A673 (cell line): Measurements from ENCODE around the gene MSRB3. TPM values are rescaled to one million over a fixed set of nuclear protein-coding genes. Genes with fewer than 3 reads are reported as not detected.

Experiments
- BruUV-seq: library from RNA; stranded (reverse); fragments of 400-500 nt; replicated peaks from 2 replicates; lab custom pipeline; 2021; lab: Mats Ljungman, UMichigan
- CTCF ChIA-PET: fragments of 300-600 bp; sonication (Branson Sonifier 250); formaldehyde crosslinking; loops from one replicate; lab custom pipeline; 2022; ENCODE audit warnings: antibody characterized with exemption; lab: Charles Lee
- POLR2A ChIA-PET: fragments of 300-600 bp; sonication (Branson Sonifier 250); formaldehyde crosslinking; loops from one replicate; lab custom pipeline; 2022; ENCODE audit warnings: antibody characterized with exemption; ENCODE audit not compliant: low non-redundant PET; lab: Charles Lee
- DNase-seq: peaks from one replicate; pipeline ENCODE4 v3.0.0-alpha.2; 2015; ENCODE audit warnings: low spot score
- H3K27ac ChIP-seq: fragments of 200-600 bp; sonication (generic); 2 replicates; pipeline ENCODE4 v1.5.1; 2016; ENCODE audit warnings: mixed run types, low read depth, mild to moderate bottlenecking, mixed read lengths, antibody characterized with exemption, low read length; ENCODE audit not compliant: poor library complexity, severe bottlenecking
- H3K27me3 ChIP-seq: fragments of 200-600 bp; sonication (generic); replicated peaks from 2 replicates; pipeline ENCODE4 v1.6.1; 2017; ENCODE audit warnings: mixed run types, low read depth, mild to moderate bottlenecking, mixed read lengths, antibody characterized with exemption, low read length; ENCODE audit not compliant: insufficient read depth, poor library complexity
- H3K36me3 ChIP-seq: fragments of 200-600 bp; sonication (generic); 2 replicates; pipeline ENCODE4 v1.6.1; 2016; ENCODE audit warnings: mixed run types, mild to moderate bottlenecking, mixed read lengths, antibody characterized with exemption, low read length; ENCODE audit not compliant: insufficient read depth, poor library complexity, severe bottlenecking
- H3K4me1 ChIP-seq: fragments of 200-600 bp; sonication (generic); 2 replicates; pipeline ENCODE4 v1.6.1; 2017; ENCODE audit warnings: mixed run types, mild to moderate bottlenecking, mixed read lengths, antibody characterized with exemption, low read length; ENCODE audit not compliant: insufficient read depth, poor library complexity, severe bottlenecking
- H3K4me3 ChIP-seq: fragments of 200-600 bp; sonication (generic); 2 replicates; pipeline ENCODE4 v1.5.1; 2016; ENCODE audit warnings: low read depth, mixed run types, mild to moderate bottlenecking, mixed read lengths, low read length; ENCODE audit not compliant: poor library complexity, severe bottlenecking
- H3K9me3 ChIP-seq: fragments of 200-600 bp; sonication (generic); 2 replicates; pipeline ENCODE4 v1.6.1; 2016; ENCODE audit warnings: mixed run types, low read depth, mild to moderate bottlenecking, mixed read lengths, antibody characterized with exemption, low read length; ENCODE audit not compliant: poor library complexity, severe bottlenecking
- CTCF ChIP-seq: fragments of 300-800, 200-600 bp; sonication (generic); conservative IDR thresholded peaks from 2 replicates; pipeline ENCODE4 v1.5.1; 2017; ENCODE audit warnings: low read depth, mild to moderate bottlenecking, antibody characterized with exemption, low read length, moderate library complexity, mixed read lengths
- EZH2 ChIP-seq: fragments of 200-600 bp; sonication (generic); IDR thresholded peaks from 2 replicates; pipeline ENCODE4 v1.6.1; 2017; ENCODE audit warnings: borderline replicate concordance, low read depth, mild to moderate bottlenecking, mixed read lengths, antibody characterized with exemption, low read length; ENCODE audit not compliant: poor library complexity, severe bottlenecking
- intact Hi-C: fragments of 100-400 bp; cut with micrococcal nuclease; formaldehyde crosslinking; loops from one replicate; pipeline ENCODE4 v1.10.0; 2022; ENCODE audit not compliant: unreplicated experiment
- total RNA-seq: library from RNA; stranded (reverse); gene quantifications from 2 replicates; pipeline ENCODE4 v1.2.3, GENCODE V29; 2021

MSRB3 gene
- total RNA-seq, 1 experiment from 2014 or later = 2.1 TPM

GRCh38 chr12:65252515-65252914, 26.0 kb upstream of the MSRB3 start:
- H3K27ac ChIP-seq = no peak overlapping the region

GRCh38 chr12:65257986-65258385, 20.5 kb upstream of the MSRB3 start:
- DNase-seq = no peak
- CTCF ChIA-PET = no interaction called here
- H3K4me3 ChIP-seq = no peak overlapping the region
- H3K27ac ChIP-seq = no peak overlapping the region
- POLR2A ChIA-PET = no interaction called here
- no peaks in the 10 kb centered on the region for H3K4me1 ChIP-seq
- intact Hi-C loops = no loop called here
- BruUV-seq = no TSS peak
- H3K36me3 ChIP-seq = no peaks in the 10 kb centered on the region
- H3K27me3 ChIP-seq = no peaks in the 10 kb centered on the region
- H3K9me3 ChIP-seq = no peaks in the 10 kb centered on the region
- TF ChIP-seq EZH2 = no peak
- TF ChIP-seq CTCF = no peak

More at GRCh38 chr12:65252515-65252914, 26.0 kb upstream of the MSRB3 start:
- BruUV-seq = no TSS peak
- intact Hi-C loops = no loop called here
- POLR2A ChIA-PET = no interaction called here
- no peaks in the 10 kb centered on the region for H3K27me3 ChIP-seq
- H3K4me3 ChIP-seq = no peak overlapping the region
- H3K4me1 ChIP-seq = no peaks in the 10 kb centered on the region
- H3K36me3 ChIP-seq = no peaks in the 10 kb centered on the region
- TF ChIP-seq EZH2 (no peak), CTCF (no peak)
- no peak for DNase-seq
- no peaks in the 10 kb centered on the region for H3K9me3 ChIP-seq
- CTCF ChIA-PET = no interaction called here

GRCh38 chr12:65259501-65259900, 19.0 kb upstream of the MSRB3 start:
- no peak for TF ChIP-seq EZH2
- TF ChIP-seq CTCF = no peak
- ChIA-PET CTCF (no interaction called here), POLR2A (no interaction called here)
- Histone ChIP-seq H3K9me3 (no peaks in the 10 kb centered on the region), H3K4me3 (no peak overlapping the region), H3K27me3 (no peaks in the 10 kb centered on the region), H3K27ac (no peak overlapping the region), H3K36me3 (no peaks in the 10 kb centered on the region), H3K4me1 (no peaks in the 10 kb centered on the region)
- DNase-seq = no peak
- intact Hi-C loops = no loop called here
- no TSS peak for BruUV-seq
